GM18868 (cell line): ENCODE measurements around the gene IL4.
A peak's percentile ranks its signal among the peaks of the same experiment; 100 is the strongest.

ENCODE experiments used
- ATAC-seq: cut with Tn5 transposase; IDR thresholded peaks from one replicate; pipeline ENCODE4 v1.9.1; 2021; ENCODE audit warnings: mild to moderate bottlenecking, moderate library complexity; ENCODE audit not compliant: unreplicated experiment

IL4 gene

DNA sequence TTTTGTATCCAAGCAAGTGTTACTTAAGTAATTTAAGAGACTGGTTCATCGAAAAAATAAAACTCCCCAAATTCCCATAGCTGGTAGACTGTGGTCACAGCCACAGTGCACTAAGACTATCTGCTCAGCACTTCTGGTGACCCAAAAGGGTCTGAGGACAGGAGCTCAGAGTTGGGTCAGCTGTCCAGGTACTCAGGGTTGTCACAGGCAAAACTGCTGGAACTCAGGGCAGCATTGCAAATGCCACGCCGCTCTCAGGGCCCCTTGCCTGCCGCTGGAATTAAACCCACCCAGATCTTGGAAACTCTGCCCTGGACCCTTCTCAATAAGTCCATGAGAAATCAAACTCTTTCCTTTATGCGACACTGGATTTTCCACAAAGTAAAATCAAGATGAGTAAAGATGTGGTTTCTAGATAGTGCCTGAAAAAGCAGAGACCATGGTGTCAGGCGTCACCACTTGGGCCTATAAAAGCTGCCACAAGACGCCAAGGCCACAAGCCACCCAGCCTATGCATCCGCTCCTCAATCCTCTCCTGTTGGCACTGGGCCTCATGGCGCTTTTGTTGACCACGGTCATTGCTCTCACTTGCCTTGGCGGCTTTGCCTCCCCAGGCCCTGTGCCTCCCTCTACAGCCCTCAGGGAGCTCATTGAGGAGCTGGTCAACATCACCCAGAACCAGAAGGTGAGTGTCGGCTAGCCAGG, 16.0 kb upstream of the IL4 start, which contains the start of gene IL13:
Gene IL13, plus strand, starts transcription at position 498 of the 705 bp plus-strand sequence. Its CDS starts 14 bp downstream, at position 512.
- ATAC-seq, result no peak

DNA sequence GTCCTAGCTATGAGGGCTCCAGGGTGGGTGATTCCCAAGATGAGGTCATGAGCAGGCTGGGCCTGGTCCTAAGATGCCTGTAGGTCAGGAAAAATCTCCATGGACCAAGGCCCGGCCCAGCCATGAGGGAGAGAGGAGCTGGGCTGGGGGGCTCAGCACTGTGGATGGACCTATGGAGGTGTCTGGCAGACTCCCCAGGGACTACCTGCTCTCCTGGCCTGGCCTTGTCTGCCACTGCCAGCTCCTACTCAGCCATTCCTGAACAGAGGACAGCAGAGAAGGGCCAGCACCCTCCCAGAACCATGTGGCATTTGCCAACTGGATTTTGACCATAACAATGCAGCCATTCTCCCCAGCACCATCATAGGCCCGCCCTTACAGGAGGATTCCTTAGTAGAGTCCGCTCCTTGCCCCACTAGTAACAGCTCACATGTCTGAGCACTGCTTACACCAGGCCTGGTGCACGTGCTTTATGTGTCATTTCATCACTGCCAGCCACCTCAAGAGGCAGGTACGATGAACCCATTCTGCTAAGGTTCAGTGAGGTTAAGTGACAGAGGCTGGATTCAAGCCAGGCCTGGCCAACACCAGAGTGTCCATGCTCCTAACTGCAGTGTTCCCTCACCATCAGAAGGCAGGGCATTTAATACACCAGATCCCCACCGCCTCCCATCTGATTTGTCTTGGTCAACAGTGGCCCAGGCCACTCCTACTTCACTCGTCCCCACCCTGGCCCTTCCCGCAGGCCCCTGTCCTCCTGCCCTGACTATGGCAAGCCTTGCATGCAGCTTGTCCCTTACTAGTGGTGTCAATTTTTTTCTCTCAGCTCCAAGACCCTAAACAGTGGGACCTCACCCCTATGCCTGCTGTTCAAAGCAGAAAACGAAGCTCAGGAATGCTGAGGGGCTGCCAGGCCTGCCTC, 15.1 kb upstream of the IL4 start:
- no peak for ATAC-seq

DNA sequence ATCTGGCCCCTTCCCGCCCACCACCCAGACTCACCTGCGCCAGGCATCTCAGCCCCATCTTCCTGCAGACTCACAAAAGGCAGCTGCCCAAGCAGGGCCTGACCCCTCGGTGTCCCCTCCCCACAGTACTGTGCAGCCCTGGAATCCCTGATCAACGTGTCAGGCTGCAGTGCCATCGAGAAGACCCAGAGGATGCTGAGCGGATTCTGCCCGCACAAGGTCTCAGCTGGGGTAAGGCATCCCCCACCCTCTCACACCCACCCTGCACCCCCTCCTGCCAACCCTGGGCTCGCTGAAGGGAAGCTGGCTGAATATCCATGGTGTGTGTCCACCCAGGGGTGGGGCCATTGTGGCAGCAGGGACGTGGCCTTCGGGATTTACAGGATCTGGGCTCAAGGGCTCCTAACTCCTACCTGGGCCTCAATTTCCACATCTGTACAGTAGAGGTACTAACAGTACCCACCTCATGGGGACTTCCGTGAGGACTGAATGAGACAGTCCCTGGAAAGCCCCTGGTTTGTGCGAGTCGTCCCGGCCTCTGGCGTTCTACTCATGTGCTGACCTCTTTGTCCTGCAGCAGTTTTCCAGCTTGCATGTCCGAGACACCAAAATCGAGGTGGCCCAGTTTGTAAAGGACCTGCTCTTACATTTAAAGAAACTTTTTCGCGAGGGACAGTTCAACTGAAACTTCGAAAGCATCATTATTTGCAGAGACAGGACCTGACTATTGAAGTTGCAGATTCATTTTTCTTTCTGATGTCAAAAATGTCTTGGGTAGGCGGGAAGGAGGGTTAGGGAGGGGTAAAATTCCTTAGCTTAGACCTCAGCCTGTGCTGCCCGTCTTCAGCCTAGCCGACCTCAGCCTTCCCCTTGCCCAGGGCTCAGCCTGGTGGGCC, 13.9 kb upstream of the IL4 start:
- ATAC-seq, result no peak

DNA sequence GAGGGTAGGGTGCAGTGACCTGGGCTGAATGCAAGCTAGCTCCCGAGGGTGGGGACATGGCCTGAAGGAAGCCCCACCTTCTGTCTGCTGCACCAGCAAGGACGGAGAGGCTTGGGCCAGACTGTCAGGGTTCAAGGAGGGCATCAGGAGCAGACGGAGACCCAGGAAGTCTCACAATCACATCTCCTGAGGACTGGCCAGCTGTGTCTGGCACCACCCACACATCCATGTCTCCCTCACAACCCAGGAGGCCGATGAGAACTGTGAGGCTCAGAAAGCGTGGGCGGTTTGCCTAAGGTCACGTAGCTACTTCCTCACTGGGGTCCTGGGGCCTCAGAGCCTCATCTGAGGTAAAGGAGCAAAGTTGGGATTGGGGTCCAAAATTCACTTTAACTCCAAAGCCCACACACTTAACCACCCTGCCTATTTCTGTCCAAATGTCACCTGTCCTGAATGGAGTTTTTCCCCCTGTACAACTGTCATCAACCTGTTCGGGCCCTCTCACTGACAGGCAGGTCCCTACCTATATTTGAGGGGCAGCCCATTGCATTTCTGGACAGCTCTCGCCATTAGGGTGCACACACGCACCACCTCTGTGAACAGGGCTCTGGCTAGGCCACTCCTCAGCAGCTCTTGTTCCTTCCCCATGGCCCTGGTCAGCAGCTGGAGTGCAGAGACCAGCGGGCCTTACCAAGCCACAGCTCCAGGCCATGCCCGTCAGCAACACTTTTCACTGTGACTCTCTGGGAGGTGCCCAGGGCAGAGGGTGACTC, 12.4 kb upstream of the IL4 start:
- no peak for ATAC-seq

DNA sequence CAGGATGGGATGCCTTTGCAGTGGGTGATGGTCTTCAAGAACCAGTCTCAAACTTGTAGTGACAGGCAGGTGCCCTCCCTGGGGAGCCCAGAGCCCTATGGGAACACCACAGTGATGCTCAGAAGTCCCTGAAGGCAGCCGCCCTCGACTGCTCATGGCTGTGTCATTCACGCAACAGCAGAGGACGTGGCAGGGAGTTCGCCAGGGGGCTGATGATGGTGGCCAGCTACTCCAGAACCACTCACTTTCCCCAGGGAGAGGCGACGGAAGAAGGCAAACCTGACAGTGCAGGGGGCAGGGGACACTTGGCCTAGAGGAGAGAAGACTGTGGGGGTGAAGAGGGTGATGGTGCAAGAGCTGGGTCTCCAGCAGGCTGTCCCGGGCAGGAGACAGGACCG, 11.8 kb upstream of the IL4 start:
- no peak for ATAC-seq

DNA sequence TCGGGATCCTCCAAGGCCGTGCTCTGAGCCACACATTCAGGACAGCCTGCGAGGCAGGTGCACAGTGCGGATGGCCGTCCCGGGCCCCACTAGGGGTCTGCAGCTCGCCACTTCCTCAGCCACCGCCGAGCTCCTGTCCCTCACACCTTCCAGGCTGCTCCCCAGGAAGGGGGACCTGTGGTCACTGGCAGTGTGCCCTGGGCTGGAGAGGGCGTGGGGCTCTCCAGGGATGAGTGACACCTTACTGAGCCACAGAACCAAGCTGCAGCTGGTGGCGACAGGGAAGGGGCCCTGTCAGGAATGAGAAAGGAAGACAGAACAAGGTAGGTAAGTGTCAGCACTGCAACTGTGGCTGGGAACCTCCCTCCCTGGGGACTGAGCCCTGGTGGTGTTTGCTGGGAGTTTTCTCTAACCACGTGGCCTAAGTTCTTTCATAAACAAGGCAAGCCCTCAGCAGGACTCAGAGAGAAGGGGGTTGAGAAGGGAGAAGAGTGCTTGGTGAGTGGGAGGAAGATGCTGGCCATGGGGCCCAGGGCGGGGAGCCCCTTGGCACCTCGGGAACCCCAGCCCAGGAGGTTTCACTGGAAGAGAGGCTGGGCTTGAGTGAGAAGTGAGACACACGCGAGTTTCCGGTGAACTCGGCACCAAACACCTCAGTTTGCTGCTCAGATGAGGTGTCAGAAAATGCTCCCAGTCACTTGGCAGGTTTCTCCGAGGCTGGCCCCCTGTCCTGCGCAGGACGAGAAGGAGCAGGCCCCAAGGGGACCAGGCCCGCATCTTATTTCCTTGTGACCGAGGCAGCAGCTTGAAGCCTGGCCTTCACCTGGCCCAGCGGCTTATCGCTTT, 10.6 kb upstream of the IL4 start:
- peak; percentile 64 for ATAC-seq

DNA sequence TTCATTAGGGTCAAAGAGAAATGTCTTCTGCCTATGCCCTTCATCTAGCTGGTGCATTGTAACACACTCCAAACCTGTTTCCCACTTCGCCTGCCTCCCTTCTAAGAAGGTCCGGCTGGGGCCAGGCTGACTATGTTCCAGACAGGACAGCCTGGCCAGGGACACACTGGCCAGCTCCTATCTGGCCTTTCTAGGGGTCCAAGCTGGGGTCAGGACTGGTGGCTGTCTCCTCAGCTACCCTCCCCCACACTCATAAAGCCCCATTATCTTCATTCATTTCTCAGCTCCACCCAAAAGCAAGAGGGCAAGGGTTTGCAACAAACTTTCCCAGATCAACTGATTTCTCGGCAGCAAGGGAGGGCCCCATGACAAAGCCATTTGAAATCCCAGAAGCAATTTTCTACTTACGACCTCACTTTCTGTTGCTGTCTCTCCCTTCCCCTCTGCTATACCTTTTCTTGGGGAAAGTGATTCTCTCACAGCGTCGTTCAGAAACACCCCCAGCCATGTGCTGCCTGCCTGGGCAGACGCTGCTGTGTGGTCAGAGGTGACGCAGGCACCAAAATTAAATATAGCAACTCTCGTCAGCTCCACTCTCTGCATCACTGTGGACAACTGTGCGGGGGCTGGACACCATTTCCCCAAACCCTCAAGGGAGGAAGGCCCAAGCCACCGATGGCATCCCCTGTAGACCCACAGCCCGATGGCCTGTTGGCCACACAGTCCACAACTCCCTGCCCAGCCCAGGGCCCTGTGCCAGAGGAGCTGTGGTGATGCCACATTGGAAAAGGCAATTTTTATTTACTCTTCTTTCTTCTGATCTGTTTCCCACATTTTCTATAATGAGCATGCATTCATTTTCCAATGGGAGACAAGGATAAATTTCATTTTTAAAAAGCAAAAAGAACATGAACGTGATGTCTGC, 9.8 kb upstream of the IL4 start:
- peak; percentile 48 for ATAC-seq

DNA sequence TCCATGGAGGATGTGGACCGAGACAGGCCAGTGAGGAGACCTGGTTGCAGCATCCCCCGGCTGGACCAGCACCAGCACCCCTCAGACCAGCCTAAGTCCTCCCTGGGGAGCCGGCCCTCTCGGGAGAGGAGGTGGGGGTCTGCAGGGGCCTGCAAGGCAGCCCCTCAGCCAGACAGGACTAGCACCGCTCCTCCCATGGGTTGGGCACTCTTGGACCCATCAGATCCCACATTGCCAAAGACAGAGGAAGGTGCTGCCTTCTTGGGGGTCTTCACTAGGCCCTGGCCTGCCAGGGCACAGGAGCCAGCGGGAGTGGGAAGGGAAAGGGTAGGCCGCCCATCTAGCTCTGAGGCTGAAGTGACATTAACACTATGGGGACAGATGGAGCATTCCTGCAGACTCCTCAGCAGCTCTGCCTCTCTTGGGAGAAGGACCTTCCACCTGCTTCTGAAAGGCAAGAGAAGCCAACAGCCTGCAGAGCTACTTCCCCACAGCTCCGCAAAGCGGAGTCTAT, 9.0 kb upstream of the IL4 start:
- no peak for ATAC-seq

DNA sequence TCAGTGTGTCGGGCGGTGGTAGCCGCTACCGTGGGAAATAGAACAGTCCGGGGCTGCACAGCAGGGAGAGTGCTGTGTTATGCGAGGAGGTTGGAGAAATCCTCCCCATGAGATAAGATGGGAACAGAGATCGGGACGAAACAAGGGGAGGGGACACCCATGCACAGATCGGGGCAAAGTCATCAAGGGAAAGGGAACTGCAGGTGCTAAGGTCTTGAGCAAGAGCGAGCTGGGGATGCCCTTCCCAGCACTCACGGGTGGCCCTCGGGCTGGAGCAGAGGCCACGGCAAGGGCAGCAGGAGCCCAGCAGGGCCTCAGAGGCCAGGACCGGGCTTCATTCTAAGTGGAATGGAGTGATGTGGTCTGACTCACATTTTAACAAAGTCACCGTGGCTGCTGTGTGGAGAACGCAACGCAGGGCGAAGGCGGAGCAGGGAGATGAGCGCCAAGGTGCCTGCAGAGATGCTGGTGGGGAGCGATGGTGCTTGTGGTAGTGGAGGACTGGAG, 8.2 kb upstream of the IL4 start:
- no peak for ATAC-seq

DNA sequence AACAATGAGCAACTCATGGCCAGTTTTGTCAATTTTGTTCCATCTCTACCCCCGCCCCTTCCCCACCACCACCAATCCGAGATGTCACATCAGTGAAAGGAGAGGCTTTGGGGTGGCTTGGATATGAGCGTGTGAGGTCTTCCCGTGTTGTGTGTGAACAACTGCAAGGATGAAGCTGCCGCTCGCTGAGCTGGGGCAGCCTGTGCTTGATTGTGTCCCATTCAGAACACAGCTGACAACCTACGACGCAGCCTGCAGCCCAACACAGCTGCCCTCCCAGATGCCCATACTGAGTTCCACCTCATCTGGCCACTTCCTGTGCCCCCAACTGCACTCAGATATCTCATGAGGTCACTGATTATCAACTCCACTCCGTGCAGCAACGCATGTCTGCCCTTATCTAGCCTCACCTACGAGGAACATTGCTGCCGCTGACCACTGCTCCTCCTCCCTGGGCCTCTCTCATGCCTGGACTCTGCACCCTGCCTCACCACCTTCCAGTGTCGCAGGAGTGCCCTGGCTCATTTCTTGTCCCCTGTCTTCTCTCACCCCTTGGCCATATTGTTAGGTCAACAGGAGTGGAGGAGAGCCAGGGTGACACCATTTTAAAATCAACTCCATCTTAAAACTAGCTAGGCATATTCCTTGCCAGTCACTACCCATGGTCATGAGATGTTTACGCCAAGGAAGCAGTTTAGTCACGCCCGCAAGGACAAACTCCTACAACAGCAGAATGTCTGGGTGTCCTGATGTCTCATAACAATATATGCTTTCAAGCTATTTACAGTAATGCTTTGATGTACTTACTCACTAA, 7.3 kb upstream of the IL4 start:
- ATAC-seq, result no peak

DNA sequence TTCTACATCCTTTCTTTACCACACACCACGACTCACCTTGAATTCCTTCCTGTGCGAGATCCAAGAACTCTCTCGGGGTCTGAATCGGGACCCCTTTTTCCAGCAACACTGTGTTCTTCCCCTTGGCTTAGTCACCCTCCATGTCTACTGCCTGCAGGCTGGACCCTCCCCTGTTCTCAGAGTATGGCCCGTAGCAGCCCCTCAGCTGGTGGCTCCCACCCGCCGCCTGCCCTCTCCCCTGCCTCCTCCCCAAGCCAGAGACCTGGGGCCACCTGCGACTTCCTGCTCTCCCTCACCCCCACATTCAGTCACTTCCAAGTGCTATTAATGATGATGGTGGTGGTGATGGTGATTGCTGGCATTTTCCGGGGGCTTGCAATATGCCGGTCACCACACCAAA, 6.5 kb upstream of the IL4 start:
- no peak for ATAC-seq

DNA sequence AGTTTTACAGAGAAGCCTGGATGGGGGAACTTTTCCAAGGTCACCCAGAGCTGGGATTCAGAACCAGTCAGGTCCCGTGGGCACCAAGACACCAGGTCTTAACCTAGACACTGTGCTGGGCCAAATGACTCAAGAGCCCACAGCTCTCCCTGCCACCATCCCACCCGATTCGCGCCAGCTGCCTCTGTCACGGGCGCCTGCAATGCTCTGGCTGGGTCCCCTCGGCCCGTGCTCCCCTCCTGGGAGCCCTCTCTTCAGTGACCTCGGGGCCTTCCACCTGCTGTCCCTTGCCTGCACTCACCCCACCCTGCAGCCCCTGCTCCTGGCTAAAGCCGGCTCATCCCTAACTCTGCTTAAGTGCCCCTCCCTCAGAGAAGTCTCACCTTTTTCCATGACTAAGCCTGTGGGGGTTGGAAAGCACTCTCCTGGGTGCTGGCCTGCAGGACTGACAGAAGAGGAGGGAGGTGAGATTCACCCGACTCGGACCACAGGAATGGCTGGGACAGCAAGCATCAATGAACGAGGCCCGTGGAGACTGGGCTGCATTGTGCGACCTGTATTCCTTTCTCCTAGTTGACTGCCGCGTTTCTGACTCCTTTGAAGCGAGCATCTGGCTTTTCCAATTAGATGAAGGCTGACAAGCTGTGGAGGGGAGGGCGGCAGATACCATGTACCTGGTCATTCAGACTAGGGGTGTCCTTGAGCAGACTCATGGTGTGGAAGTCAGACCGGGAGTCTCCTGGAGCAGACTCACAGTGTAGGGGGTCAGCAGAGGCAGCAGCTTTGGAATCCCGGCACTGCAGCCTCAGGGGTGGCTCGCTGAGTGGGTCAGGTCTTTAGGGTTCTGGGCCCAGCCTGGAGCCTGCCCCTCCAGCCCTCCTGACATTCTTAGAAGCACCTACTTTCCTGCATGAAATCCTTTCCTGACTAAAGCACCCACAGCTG, 5.8 kb upstream of the IL4 start:
- no peak for ATAC-seq

DNA sequence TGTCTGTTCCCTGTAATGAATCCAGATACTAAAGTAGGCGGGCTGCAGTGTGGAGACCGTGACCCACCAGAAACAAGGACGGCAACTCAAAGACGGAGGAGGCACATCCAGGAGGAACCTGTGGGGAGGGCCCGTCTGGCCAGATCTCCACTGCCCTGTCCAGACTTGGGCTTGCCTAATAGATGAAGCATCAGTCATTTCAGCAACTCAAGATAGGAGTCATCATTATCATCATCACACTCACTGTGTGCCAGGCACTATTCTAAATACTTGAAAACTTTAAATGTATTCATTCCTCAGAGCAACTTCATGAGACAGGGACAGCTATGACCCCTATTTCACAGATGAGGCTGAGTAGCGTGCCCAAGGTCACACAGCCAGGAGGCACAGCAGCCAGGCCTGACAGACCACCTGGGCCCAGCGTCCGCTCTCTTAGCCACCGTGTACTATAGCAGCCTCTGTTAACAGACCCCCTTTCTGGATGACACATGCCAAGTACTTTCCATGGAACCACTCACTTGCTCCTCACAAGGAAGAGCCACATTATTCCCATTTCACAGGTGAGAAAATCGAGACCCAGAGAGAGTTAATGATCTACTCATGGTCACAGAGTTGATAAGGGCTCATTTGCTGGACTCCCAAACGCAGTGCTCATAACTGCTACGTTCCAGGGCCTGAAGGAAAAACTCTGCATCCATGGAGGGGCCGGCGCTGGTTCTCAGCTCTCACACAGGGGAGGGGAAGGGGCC, 4.9 kb upstream of the IL4 start:
- ATAC-seq, result no peak

DNA sequence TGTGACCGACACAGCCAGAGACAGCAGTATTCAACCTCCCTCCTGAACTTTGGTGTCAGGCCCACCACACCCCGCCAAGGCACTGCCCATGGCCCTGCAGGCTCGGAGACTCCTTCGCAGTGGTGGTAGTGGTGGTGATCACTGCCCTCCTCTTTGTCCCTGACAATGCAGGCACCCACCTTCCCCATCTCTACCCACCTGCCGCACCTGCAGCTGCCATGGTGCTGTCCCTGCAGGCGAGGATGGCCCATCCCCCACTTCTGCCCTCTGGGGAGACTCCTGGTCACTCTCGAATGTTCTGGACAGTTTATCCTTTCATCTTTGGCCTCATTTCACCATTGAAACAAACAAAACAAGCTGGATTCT, 4.4 kb upstream of the IL4 start:
- ATAC-seq, result no peak
